ENCODE results near the gene KIAA1671.

DNA sequence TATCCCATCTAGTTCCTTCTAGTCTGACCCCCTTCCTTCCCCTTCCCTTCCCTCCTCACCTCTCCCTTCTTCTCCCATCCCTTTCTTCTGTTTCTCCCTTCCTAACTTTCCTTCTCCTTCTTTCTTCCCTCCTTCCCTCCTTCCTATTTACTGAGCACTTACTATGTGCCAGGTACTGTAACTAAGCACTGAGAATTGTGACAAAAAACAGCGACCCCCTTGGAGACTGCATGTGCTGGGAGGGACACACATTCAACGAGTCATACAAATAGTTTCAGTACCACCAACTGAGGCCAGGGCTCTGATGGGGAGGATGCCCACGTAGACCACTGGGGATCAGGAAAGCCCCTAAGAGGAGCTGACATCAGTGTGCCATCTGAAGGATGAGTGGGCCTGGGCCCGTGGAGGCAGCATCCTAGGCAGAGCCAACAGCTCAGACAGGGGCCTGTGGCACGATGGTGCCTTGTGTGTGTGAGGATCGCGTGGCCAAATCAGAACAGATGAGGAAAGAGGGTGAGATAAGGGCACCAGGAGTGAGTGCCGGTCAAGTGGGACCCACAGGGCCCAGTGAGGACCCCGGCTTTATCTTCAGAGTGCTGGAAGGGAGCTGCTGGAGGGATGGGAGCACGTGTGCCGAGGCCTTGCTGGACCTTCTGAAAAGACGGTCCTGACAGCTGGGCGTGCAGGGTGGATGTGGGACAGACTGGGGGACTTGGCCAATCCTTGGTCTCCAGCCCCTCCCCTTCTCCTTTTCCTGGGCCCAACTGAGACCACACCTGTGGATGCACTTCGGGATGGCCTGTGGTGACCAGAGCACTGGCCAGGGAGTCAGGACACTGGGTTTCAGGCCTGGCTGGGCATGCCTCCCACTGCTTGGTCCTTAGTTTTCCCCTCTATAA is 208.8 kb downstream of the KIAA1671 start:
- TF ChIP-seq, protein P1, sequence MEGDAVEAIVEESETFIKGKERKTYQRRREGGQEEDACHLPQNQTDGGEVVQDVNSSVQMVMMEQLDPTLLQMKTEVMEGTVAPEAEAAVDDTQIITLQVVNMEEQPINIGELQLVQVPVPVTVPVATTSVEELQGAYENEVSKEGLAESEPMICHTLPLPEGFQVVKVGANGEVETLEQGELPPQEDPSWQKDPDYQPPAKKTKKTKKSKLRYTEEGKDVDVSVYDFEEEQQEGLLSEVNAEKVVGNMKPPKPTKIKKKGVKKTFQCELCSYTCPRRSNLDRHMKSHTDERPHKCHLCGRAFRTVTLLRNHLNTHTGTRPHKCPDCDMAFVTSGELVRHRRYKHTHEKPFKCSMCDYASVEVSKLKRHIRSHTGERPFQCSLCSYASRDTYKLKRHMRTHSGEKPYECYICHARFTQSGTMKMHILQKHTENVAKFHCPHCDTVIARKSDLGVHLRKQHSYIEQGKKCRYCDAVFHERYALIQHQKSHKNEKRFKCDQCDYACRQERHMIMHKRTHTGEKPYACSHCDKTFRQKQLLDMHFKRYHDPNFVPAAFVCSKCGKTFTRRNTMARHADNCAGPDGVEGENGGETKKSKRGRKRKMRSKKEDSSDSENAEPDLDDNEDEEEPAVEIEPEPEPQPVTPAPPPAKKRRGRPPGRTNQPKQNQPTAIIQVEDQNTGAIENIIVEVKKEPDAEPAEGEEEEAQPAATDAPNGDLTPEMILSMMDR (IDR thresholded peaks at IDR 0.05 in 4 of 5, conservative IDR thresholded peaks at IDR 0.05 in 1 of 5), result no peak
- no peak for TF ChIP-seq POLR2A (IDR thresholded peaks at IDR 0.05)
